H9 (cell line): ENCODE data around the gene SYT9. TPM values are rescaled to one million over a fixed set of nuclear protein-coding genes. Genes with fewer than 3 reads are reported as not detected.

Source experiments
- DNase-seq: peaks from one replicate; pipeline ENCODE4 v3.0.0-alpha.2; 2017
- H2AFZ ChIP-seq: one replicate; pipeline ENCODE4 v1.6.1; 2013; ENCODE audit warnings: mild to moderate bottlenecking, low read length, control low read depth, moderate library complexity
- H2AK5ac ChIP-seq: 2 replicates; pipeline ENCODE4 v1.6.1; 2013; ENCODE audit warnings: low read length, control low read depth, mixed read lengths; ENCODE audit not compliant: insufficient read length
- H2BK120ac ChIP-seq: one replicate; pipeline ENCODE4 v1.6.1; 2013; ENCODE audit warnings: low read depth, mild to moderate bottlenecking, low read length, control low read depth, inconsistent platforms; ENCODE audit not compliant: poor library complexity, severe bottlenecking
- H2BK12ac ChIP-seq: 2 replicates; pipeline ENCODE4 v1.6.1; 2013; ENCODE audit warnings: low read length, control low read depth, mixed read lengths, low read depth; ENCODE audit not compliant: insufficient read length
- H2BK15ac ChIP-seq: 2 replicates; pipeline ENCODE4 v1.6.1; 2013; ENCODE audit warnings: low read depth, low read length, control low read depth
- H2BK20ac ChIP-seq: one replicate; pipeline ENCODE4 v1.6.1; 2013; ENCODE audit warnings: low read depth, mild to moderate bottlenecking, low read length, control low read depth, inconsistent platforms; ENCODE audit not compliant: poor library complexity, severe bottlenecking
- H2BK5ac ChIP-seq: 2 replicates; pipeline ENCODE4 v1.6.1; 2013; ENCODE audit warnings: low read length, control low read depth, mixed read lengths; ENCODE audit not compliant: insufficient read length
- H3K14ac ChIP-seq: 2 replicates; pipeline ENCODE4 v1.6.1; 2013; ENCODE audit warnings: low read length, control low read depth; ENCODE audit not compliant: insufficient read depth
- H3K18ac ChIP-seq: 2 replicates; pipeline ENCODE4 v1.6.1; 2013; ENCODE audit warnings: low read depth, mild to moderate bottlenecking, mixed read lengths, low read length, control low read depth; ENCODE audit not compliant: insufficient read length
- H3K23ac ChIP-seq: 2 replicates; pipeline ENCODE4 v1.6.1; 2013; ENCODE audit warnings: low read length, control low read depth, mixed read lengths, low read depth; ENCODE audit not compliant: insufficient read length
- H3K23me2 ChIP-seq: 2 replicates; pipeline ENCODE4 v1.6.1; 2013; ENCODE audit warnings: low read depth, mild to moderate bottlenecking, mixed read lengths, low read length, control low read depth; ENCODE audit not compliant: insufficient read length, poor library complexity, severe bottlenecking
- H3K27ac ChIP-seq: 2 replicates; pipeline ENCODE4 v1.5.1; 2013; ENCODE audit warnings: low read length, control low read depth, mixed read lengths, low read depth; ENCODE audit not compliant: insufficient read length
- H3K27me3 ChIP-seq: 2 replicates; pipeline ENCODE4 v1.6.1; 2013; ENCODE audit warnings: low read length, control low read depth, inconsistent platforms; ENCODE audit not compliant: insufficient read depth
- H3K4ac ChIP-seq: 2 replicates; pipeline ENCODE4 v1.6.1; 2013; ENCODE audit warnings: low read depth, mild to moderate bottlenecking, control low read depth, inconsistent platforms, low read length, moderate library complexity
- H3K4me1 ChIP-seq: 2 replicates; pipeline ENCODE4 v1.6.1; 2013; ENCODE audit warnings: low read length, control low read depth, inconsistent platforms; ENCODE audit not compliant: insufficient read depth
- H3K4me2 ChIP-seq: 2 replicates; pipeline ENCODE4 v1.6.1; 2013; ENCODE audit warnings: low read length, control low read depth, mixed read lengths; ENCODE audit not compliant: insufficient read length, insufficient read depth
- H3K56ac ChIP-seq: 2 replicates; pipeline ENCODE4 v1.6.1; 2013; ENCODE audit warnings: low read depth, mild to moderate bottlenecking, mixed read lengths, low read length, control low read depth; ENCODE audit not compliant: insufficient read length
- H3K79me1 ChIP-seq: 2 replicates; pipeline ENCODE4 v1.6.1; 2013; ENCODE audit warnings: low read depth, mild to moderate bottlenecking, moderate library complexity, low read length, control low read depth, inconsistent platforms; ENCODE audit not compliant: insufficient read depth, poor library complexity, severe bottlenecking
- H3K79me2 ChIP-seq: 2 replicates; pipeline ENCODE4 v1.6.1; 2013; ENCODE audit warnings: low read length, control low read depth, inconsistent platforms; ENCODE audit not compliant: insufficient read depth
- H3K9ac ChIP-seq: 2 replicates; pipeline ENCODE4 v1.6.1; 2013; ENCODE audit warnings: low read length, control low read depth, mixed read lengths; ENCODE audit not compliant: insufficient read length; ENCODE audit errors: extremely low read depth
- H3K9me3 ChIP-seq: one replicate; pipeline ENCODE4 v1.6.1; 2013; ENCODE audit warnings: low read depth, low read length, inconsistent platforms; ENCODE audit not compliant: control insufficient read depth
- H3T11ph ChIP-seq: one replicate; pipeline ENCODE4 v1.6.1; 2013; ENCODE audit warnings: mild to moderate bottlenecking, low read length, control low read depth, inconsistent platforms
- H4K20me1 ChIP-seq: one replicate; pipeline ENCODE4 v1.6.1; 2013; ENCODE audit not compliant: control insufficient read depth, insufficient read length, insufficient read depth
- H4K5ac ChIP-seq: 2 replicates; pipeline ENCODE4 v1.6.1; 2013; ENCODE audit warnings: low read depth, mild to moderate bottlenecking, mixed read lengths, low read length, control low read depth; ENCODE audit not compliant: insufficient read length
- H4K8ac ChIP-seq: replicated peaks from 2 replicates; pipeline ENCODE4 v1.6.1; 2013; ENCODE audit warnings: low read length, control low read depth, mixed read lengths, low read depth; ENCODE audit not compliant: insufficient read length
- H4K91ac ChIP-seq: 2 replicates; pipeline ENCODE4 v1.6.1; 2013; ENCODE audit warnings: low read depth, mild to moderate bottlenecking, moderate library complexity, mixed read lengths, low read length, control low read depth; ENCODE audit not compliant: insufficient read length
- H3K27ac Mint-ChIP-seq, 3 experiments: 2 replicates in 2 of 3; 3 replicates in 1 of 3; pipeline ENCODE4 v1.8.0; 2020 to 2021; ENCODE audit warnings: mixed read lengths in 3 of 3, mild to moderate bottlenecking in 1 of 3, moderate library complexity in 1 of 3
- H3K27me3 Mint-ChIP-seq: 2 replicates; pipeline ENCODE4 v1.8.0; 2021; ENCODE audit warnings: low read depth, mild to moderate bottlenecking, moderate library complexity, mixed read lengths
- H3K36me3 Mint-ChIP-seq, 3 experiments: 2 replicates in 2 of 3; 3 replicates in 1 of 3; pipeline ENCODE4 v1.8.0; 2020 to 2021; ENCODE audit warnings: low read depth in 3 of 3, mixed read lengths in 3 of 3; ENCODE audit not compliant: insufficient read depth in 1 of 3
- H3K4me1 Mint-ChIP-seq, 2 experiments: 2 replicates each; pipeline ENCODE4 v1.8.0; 2020; ENCODE audit warnings: mixed read lengths in 2 of 2
- H3K4me3 Mint-ChIP-seq, 2 experiments: 2 replicates in 1 of 2; 3 replicates in 1 of 2; pipeline ENCODE4 v1.8.0; 2020 to 2021; ENCODE audit warnings: mild to moderate bottlenecking in 2 of 2, mixed read lengths in 2 of 2, moderate library complexity in 1 of 2
- H3K9me3 Mint-ChIP-seq, 2 experiments: 2 replicates in 1 of 2; 3 replicates in 1 of 2; pipeline ENCODE4 v1.8.0; 2020; ENCODE audit warnings: mild to moderate bottlenecking in 2 of 2, mixed read lengths in 2 of 2, moderate library complexity in 1 of 2
- CTCF ChIP-seq: fragments of 200-600 bp; sonication (generic); conservative IDR thresholded peaks from 3 replicates; pipeline ENCODE4 v1.8.0; 2021; ENCODE audit warnings: antibody characterized with exemption, mild to moderate bottlenecking
- WGBS: extraction: QIAGEN DNeasy Blood & Tissue Kit; methylation state at CpG from one replicate; pipeline ENCODE4 v1.1.7; 2013; ENCODE audit warnings: missing lambda C conversion rate, low lambda C conversion rate, mixed read lengths; ENCODE audit not compliant: insufficient read length; ENCODE audit errors: extremely low coverage; 5-methylcytosine and 5-hydroxymethylcytosine counted together
- total RNA-seq: library from RNA; stranded (reverse); gene quantifications from 2 replicates; pipeline ENCODE4 v1.2.1, GENCODE V29; 2021

SYT9 gene
- total RNA-seq, 1 experiment from 2014 or later = 0.63 TPM

DNA sequence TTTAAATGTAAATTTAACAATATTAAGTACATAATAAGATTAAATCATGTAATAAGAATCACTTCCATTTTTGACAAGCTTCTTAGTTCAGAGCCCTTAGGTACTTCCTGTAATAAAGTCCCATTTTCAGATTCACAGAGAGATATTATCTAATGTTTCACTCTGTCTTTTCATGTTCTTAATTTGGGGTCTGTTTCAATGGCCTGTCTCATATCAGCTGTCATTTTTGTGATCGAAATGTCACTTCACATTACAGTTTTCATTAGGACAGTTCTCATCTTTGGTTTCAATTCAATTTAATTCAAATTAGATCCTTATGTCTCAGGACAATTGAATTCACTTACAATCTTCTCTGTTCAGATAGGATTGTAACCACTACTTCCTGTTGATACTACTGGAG lies 211.0 kb downstream of the SYT9 start:
- WGBS = no CpG with 5 or more reads among the region's 1 CpG
- Histone ChIP-seq H3K18ac (no peak overlapping the region), H3K9me3 (no peaks in the 10 kb centered on the region), H3K56ac (no peak overlapping the region), H3T11ph (no peak overlapping the region), H3K4me1 (no peaks in the 10 kb centered on the region), H4K20me1 (no peaks in the 10 kb centered on the region), H4K91ac (no peak overlapping the region), H3K27ac (no peak overlapping the region), H2AFZ (no peak overlapping the region), H3K79me2 (no peaks in the 10 kb centered on the region), H3K9ac (no peak overlapping the region), H3K79me1 (no peaks in the 10 kb centered on the region), H2BK5ac (no peak overlapping the region), H4K8ac (no peak overlapping the region), H3K23ac (no peak overlapping the region), H3K27me3 (no peaks in the 10 kb centered on the region), H2BK15ac (no peak overlapping the region), H2BK20ac (no peak overlapping the region), H3K23me2 (no peaks in the 10 kb centered on the region), H3K14ac (no peak overlapping the region), H2AK5ac (no peak overlapping the region), H3K4me2 (no peak overlapping the region), H4K5ac (no peak overlapping the region), H3K4ac (no peak overlapping the region), H2BK120ac (no peak overlapping the region), H2BK12ac (no peak overlapping the region)
- no peak overlapping the region for H3K4me3 Mint-ChIP-seq
- H3K4me1 Mint-ChIP-seq = no peaks in the 10 kb centered on the region
- no peaks in the 10 kb centered on the region for H3K36me3 Mint-ChIP-seq
- H3K9me3 Mint-ChIP-seq = no peaks in the 10 kb centered on the region; a peak in 1 of 5 replicates
- DNase-seq = no peak
- no peaks in the 10 kb centered on the region for H3K27me3 Mint-ChIP-seq
- no peak overlapping the region for H3K27ac Mint-ChIP-seq
- TF ChIP-seq CTCF = no peak
